Psoas muscle (tissue), 8 donors: ENCODE results near the gene CDS1. TPM values are rescaled to one million over a fixed set of nuclear protein-coding genes. Genes with fewer than 3 reads are reported as not detected.
A peak's percentile ranks its signal among the peaks of the same experiment; 100 is the strongest.

ENCODE experiments used
- ATAC-seq, 4 donors: fragments of 200-7000 bp; cut with Tn5 transposase; one replicate each; pipeline ENCODE4 v1.9.1; 2020; ENCODE audit warnings: moderate library complexity in 3 of 4, mild to moderate bottlenecking in 2 of 4
- DNase-seq, 2 donors: peaks; one replicate each; pipeline ENCODE4 v3.0.0-alpha.2; 2020
- H3K27ac ChIP-seq: fragments of 200-600 bp; one replicate; pipeline ENCODE4 v1.8.0; 2022
- H3K27me3 ChIP-seq, 3 donors: fragments of 200-600 bp in 1 of 3; one replicate each; pipeline versions ENCODE4 v1.6.1 to v1.8.0; 2013 to 2022; ENCODE audit warnings: low read length in 2 of 3, mild to moderate bottlenecking in 2 of 3, moderate library complexity in 1 of 3; ENCODE audit not compliant: insufficient read depth in 3 of 3
- H3K36me3 ChIP-seq, 2 donors: fragments of 200-600 bp in 1 of 2; one replicate each; pipeline versions ENCODE4 v1.6.1 to v1.8.0; 2013 to 2022; ENCODE audit warnings: low read depth in 1 of 2, mild to moderate bottlenecking in 1 of 2, moderate library complexity in 1 of 2; ENCODE audit not compliant: insufficient read depth in 1 of 2
- H3K4me1 ChIP-seq: fragments of 200-600 bp; one replicate; pipeline ENCODE4 v1.8.0; 2022
- H3K4me3 ChIP-seq: fragments of 200-600 bp; one replicate; pipeline ENCODE4 v1.8.0; 2022; ENCODE audit warnings: mild to moderate bottlenecking
- H3K9me3 ChIP-seq: fragments of 200-600 bp; one replicate; pipeline ENCODE4 v1.8.0; 2022
- WGBS, 3 donors: extraction: QIAGEN DNeasy Blood & Tissue Kit; methylation state at CpG; one replicate each; pipeline versions ENCODE4 v1.1.6 to v1.1.7; 2013; 5-methylcytosine and 5-hydroxymethylcytosine counted together
- intact Hi-C, 2 donors: fragments of 100-400 bp; cut with DNase I; formaldehyde crosslinking; loops; one replicate each; pipeline versions ENCODE4 v1.11.0 to v1.14.2; 2022
- polyA plus RNA-seq, 3 donors: library from polyadenylated mRNA; stranded (reverse); fragments of 200-250 nt; gene quantifications; one replicate each; pipeline ENCODE4 v1.2.3, GENCODE V29; 2013
- total RNA-seq, 4 donors: library from RNA; stranded (reverse); fragmentation: NEBNext Ultra II Directional in 2 of 4; extraction: Animal tissue kit (Norgen Biotek cat#: 25700) in 2 of 4; gene quantifications; one replicate each; pipeline versions ENCODE4 v1.2.1 to v1.2.4, GENCODE V29; 2021 to 2023
- TF ChIP-seq, protein P1 (sequence below): fragments of 200-600 bp; IDR thresholded peaks from one replicate; pipeline ENCODE4 v1.8.0; 2022; ENCODE audit warnings: antibody characterized with exemption
- donor health status: healthy with polysubstance abuse.
- donor health status: DM: no; HTN: no; CAD: no; lungs with moderate emphysema.
- donor health status: Bipolar disorder and iron deficiency.
- donor health status: healthy.
- donor health status: DM: yes; HTN: yes; CAD: no.
- donor health status: DM: no; HTN: no; CAD: no.
- donor health status: DM: no; HTN: no; CAD: no.
- donor health status: DM: yes; HTN: yes; CAD: no.

CDS1 gene
- total and polyA plus RNA-seq, 7 donors, result 0.03 to 0.37 (median 0.04) TPM; not detected in 1

- intact Hi-C loops, result no loop called here
- H3K4me1 ChIP-seq, result peaks cover 5% of the 10 kb centered on the region
- peak overlapping the region; percentile 90 for H3K4me3 ChIP-seq
- DNase-seq (peak; percentile 70 to 77), ATAC-seq (peak; percentile 80 to 95 (median 86))
- TF ChIP-seq, protein P1, sequence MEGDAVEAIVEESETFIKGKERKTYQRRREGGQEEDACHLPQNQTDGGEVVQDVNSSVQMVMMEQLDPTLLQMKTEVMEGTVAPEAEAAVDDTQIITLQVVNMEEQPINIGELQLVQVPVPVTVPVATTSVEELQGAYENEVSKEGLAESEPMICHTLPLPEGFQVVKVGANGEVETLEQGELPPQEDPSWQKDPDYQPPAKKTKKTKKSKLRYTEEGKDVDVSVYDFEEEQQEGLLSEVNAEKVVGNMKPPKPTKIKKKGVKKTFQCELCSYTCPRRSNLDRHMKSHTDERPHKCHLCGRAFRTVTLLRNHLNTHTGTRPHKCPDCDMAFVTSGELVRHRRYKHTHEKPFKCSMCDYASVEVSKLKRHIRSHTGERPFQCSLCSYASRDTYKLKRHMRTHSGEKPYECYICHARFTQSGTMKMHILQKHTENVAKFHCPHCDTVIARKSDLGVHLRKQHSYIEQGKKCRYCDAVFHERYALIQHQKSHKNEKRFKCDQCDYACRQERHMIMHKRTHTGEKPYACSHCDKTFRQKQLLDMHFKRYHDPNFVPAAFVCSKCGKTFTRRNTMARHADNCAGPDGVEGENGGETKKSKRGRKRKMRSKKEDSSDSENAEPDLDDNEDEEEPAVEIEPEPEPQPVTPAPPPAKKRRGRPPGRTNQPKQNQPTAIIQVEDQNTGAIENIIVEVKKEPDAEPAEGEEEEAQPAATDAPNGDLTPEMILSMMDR, result no peak
- H3K9me3 ChIP-seq, result no peaks in the 10 kb centered on the region
- peaks cover 0 to 57% (median 14%) of the 10 kb centered on the region in 3 donors for H3K27me3 ChIP-seq
- H3K36me3 ChIP-seq, result no peaks in the 10 kb centered on the region
- 2 to 4% (median 3%) methylated on average over 45 to 56 of the region's 56 CpGs for WGBS, 3 donors
- H3K27ac ChIP-seq, result no peak overlapping the region
These were observed 482 bp upstream of the CDS1 start for GRCh38 chr4:84582302-84582987.

- H3K4me3 ChIP-seq, result peak overlapping the region; percentile 90
- TF ChIP-seq, protein P1, result no peak
- intact Hi-C loops, result no loop called here
- DNase-seq, result no peak
- 21 to 24% (median 23%) methylated on average over 16 of the region's 16 CpGs for WGBS, 3 donors
- peaks cover 0 to 59% (median 16%) of the 10 kb centered on the region in 3 donors for H3K27me3 ChIP-seq
- no peaks in the 10 kb centered on the region for H3K36me3 ChIP-seq
- H3K4me1 ChIP-seq, result peaks cover 5% of the 10 kb centered on the region
- no peak for ATAC-seq
- H3K9me3 ChIP-seq, result no peaks in the 10 kb centered on the region
- H3K27ac ChIP-seq, result no peak overlapping the region
These were observed 1.0 kb downstream of the CDS1 start for GRCh38 chr4:84583876-84584380.

DNA sequence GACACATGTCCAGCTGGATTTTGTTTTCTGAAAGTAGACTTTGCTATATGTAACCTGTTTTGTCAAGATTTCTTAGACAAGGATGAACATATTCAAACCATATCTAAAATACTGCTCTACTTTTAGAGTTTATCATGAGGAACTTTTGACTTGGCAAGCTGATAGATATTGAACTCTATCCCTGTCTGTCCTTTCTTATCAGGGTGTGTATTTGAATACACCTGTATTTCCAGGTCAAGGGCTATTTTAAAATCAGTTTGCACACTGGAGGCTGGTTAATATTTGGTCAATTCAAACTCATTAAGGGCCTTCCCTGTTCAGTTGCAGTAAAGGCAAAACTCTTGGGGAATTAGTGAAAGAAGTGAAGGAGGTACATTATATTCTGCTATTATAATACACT, 2.3 kb downstream of the CDS1 start:
- TF ChIP-seq, protein P1, result no peak
- no peaks in the 10 kb centered on the region for H3K36me3 ChIP-seq
- DNase-seq (no peak), ATAC-seq (no peak)
- H3K4me1 ChIP-seq, result peaks cover 5% of the 10 kb centered on the region
- H3K4me3 ChIP-seq, result no peak overlapping the region
- no peaks in the 10 kb centered on the region for H3K9me3 ChIP-seq
- H3K27me3 ChIP-seq, result peaks cover 0 to 58% (median 16%) of the 10 kb centered on the region in 3 donors
- intact Hi-C loops, result no loop called here
- no peak overlapping the region for H3K27ac ChIP-seq

DNA sequence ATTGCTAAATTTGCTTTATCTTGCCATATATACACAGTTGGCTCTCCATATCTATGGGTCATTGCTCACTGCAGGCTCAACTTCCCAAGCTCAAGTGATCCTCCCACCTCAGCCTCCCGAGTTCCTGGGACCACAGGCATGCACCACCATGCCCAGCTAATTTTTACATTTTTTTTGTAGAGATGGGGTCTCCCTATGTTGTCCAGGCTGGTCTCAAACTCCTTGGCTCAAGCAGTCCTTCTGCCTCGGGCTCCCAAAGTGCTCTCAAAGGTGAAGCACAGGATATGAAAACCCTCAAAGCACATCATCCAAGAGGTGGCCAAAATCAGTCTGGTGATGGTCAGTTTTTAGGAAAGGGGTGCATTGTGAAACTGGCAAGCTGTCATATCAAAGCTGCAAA, 11.8 kb downstream of the CDS1 start:
- no peak overlapping the region for H3K4me3 ChIP-seq
- WGBS, 3 donors, result 59 to 68% (median 63%) methylated on average over 2 of the region's 2 CpGs
- TF ChIP-seq, protein P1, result no peak
- no peaks in the 10 kb centered on the region for H3K36me3 ChIP-seq
- DNase-seq (no peak), ATAC-seq (no peak)
- H3K27ac ChIP-seq, result no peak overlapping the region
- peaks cover 0 to 7% (median 2%) of the 10 kb centered on the region in 3 donors for H3K27me3 ChIP-seq
- intact Hi-C loops, result no loop called here
- no peaks in the 10 kb centered on the region for H3K4me1 ChIP-seq
- no peaks in the 10 kb centered on the region for H3K9me3 ChIP-seq
